HG02943 (cell line): Measurements from ENCODE around the gene ITPRIP.

Source experiments
- ATAC-seq: cut with Tn5 transposase; IDR thresholded peaks from one replicate; pipeline ENCODE4 v1.9.1; 2021; ENCODE audit warnings: mild to moderate bottlenecking, low read depth, moderate library complexity; ENCODE audit not compliant: unreplicated experiment

ITPRIP gene

DNA sequence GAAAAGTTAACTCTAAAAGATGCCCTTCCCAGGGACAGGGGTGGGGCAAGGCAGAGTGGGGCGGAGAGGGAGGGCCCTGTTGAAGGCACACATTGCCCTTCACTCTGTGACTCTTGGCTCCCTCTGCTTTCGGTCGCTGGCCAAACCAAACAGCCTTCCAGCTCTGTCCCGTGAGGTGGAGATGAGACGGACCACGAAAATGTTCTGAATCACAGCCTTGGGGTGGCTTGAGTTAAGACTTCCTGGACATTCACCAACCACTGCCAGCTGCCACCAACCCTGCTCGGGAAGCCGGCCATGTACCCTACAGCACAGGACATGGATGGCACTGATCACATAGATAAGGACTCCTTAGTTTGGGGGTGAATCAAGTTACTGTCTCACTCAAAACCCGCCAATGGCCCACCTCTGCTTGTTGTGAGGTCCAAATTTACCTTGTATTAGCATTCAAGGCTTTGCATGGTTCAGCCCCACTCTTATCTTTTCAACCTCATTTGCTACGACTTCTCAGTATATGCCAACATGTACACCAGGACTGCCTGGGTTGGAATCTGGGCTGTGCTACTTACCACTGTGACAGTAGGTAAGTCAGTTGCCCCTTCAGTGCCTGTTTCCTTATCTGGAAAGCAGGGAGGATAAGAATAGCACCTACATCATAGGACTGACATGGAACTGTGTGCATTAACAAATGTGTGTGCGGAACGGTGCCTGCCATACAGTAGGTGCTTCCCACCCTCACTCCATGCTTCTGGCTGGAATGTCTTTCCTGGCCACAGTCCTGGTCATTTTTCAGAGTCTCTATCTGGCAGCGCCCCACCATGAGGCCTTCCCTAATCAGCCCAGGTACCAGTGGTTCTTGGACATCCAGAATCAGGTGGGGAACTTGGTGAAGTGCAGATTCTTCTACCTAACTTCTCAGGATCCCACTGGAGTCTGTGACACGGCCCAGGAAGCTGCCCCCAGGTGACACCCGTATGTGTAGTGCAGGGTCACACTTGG lies 28.0 kb downstream of the ITPRIP start:
- ATAC-seq = no peak

DNA sequence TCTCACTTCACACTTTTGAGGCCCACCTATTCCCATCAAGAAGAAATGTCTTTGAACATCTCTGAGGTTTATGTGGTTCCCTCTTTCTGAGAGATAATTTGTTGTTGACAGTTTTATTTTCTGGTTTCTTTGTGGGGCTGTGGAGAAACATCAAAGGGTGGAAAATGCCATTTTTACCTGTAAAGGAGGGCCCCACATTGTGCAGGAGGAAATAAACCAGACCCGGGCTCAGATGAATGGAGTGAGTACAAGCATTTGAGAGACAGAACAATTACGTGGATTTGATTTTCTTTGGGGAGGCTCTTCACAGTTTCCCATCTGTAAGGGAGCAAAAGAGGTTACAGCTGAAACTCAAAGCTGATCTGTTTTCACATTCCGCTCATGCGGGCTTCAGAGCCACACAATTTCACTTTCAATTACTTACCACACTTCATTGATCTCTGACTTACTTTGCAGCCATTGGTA lies 29.8 kb downstream of the ITPRIP start:
- ATAC-seq = peak; percentile 76

DNA sequence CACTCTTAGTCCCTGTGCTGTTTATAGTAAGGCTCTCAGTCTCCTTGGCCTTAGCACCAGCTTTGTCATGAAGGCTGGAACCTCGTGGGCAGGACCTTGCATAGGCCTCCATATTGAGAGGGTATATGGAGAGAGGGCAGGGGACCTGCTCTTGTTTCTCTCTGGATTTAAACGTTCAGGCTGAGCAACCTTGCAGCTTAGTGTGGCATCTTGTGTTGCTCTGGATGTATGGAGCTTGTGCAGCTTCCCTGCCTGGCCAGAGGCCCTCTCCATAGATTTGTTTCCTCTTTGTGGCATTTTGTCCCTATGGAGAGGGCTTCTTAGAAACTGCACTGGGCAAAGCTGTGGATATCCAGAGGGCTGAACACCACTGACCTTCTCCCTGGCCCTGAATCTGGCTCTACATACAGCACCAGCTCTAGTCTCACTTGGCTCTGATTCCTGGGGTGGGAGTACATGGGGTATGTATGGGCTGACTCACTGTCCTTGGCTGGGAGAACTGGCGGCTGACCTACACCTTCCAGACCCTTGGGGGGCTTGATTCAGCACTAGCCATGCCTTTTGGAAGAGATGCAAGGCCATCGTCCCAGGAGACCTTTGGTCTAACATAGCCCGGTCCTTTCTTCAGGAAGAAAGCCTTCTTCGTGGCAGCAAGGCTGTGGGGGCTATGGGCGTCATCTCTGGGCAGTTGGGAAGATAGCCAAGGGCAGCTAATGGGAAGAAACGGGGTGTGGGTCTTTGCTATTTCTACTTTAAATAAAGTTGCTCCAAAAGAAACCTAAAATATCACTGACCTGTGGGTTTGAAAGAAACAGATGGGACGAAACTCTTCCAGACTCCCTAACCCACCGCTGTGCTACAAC lies 30.5 kb downstream of the ITPRIP start:
- ATAC-seq = no peak

DNA sequence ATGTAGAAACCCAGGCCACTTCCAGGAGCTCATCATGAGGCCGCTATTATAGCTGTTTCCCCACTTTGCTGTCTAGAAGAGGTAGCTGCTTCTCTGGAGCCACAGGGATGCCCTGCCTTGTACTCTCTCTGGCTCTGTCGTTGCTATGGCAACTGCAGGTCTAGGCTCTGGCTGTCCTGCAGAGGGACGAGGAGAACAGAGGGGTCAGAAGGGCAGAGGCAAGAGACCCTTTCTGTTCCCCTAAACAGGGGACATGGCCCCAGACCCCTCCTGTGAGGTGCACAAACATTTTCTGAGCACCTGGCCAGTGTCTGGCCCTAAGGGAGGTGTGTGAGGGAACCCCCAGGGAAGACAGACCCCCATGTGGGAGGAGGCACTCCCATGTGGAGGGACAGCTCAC lies 31.4 kb downstream of the ITPRIP start:
- ATAC-seq = no peak

DNA sequence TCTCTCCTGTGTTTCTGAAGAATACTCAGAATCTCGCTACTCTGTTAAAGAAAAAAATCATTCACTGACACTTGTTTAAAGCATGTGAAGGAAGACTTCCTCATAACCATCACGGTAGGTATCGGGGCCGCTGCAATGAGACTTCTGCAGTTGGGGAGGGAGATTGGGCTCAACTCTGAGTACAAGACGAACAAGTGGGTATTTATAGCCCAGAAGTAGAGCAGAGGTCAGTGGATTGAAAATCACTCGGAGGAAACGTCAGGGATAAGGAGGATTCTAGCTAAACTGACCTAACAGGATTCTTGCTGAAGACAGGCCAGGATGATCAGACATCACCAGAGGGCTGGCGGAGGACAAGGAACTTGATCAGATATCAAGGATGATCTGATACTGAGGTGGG lies 33.3 kb downstream of the ITPRIP start:
- ATAC-seq = no peak

DNA sequence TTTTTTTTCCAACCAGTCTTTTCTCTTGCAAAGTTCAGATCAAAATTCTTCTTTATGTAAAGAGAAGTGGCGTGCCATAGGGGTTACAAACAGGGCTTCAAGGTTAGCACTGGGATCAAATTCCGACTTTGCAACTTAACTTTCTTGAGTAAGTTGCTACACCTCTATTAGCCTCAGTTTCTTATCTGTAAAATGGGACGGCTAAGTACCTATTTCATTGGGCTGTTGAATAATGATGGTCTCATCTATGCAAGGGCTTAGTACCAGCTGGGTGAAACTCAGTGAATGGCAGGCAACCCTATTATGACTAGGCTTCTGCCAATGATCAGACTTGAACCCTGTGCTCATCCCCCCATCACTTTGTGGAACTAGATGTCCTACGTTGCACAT lies 33.9 kb downstream of the ITPRIP start:
- ATAC-seq = no peak

DNA sequence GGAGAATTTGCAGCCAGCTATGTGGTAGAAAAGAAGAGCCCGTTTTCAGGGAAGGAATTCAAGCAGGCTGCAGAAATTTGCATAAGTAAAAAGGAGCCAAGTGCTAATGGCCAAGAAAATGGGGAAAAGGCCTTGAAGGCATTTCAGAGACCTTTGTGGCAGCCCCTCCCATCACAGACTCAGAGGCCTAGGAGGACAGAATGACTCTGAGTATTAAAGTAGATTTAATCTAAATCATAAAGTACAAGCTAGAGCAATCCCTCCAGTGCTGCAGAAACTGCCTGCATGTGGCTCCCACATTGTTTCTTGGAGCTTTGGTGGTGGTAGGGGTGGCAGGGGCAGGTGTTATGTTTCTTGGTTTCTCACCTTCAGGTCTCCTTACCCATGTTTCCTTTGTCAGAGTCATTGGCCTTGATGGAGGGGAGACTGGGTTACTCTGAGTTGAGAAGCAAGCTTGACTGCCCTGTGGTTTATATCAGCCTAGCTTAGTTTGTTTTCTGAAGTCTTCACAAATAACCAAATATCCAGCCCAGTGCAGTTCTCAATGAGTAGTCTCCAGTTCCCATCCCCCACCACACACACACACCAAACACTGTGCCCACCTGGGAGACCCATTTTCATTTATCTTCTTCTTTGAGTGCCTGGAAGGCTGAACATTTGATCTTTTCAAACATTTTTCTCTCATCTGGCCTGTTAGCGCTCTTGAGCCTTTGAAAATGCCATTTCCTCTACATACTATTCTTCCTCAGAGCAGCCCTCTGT lies 34.5 kb downstream of the ITPRIP start:
- no peak for ATAC-seq

DNA sequence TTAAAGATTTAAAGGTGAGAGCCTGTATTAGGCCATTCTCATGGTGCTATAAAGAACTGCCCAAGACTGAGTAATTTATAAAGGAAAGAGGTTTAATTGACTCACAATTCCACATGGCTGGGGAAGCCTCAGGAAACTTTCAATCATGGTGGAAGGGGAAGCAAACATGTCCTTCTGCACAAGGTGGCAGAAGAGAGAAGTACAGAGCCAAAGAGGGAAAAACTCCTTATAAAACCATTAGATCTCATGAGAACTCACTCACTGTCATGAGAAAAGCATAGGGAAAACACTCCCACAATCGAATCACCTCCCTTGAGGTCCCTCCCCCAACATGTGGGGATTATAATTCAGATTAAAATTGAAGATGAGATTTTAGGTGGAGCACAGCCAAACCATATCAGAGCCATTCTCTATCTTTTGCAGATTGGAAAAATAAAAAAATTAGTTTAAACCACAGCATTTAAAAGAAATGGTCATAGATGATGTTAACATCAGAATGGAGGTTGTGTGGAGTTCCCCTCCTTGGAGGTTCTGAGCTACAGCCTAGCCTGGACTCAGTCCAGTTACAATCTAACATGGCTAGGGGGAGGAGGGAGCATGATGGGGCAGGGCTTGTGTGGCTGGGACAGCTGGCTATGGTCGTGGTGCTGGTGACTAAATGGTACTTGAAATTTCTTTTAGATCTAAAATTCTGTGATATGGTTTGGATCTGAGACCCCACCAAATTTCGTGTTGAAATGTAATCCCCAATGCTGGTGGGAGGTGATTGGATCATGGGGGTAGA lies 36.2 kb downstream of the ITPRIP start:
- no peak for ATAC-seq

DNA sequence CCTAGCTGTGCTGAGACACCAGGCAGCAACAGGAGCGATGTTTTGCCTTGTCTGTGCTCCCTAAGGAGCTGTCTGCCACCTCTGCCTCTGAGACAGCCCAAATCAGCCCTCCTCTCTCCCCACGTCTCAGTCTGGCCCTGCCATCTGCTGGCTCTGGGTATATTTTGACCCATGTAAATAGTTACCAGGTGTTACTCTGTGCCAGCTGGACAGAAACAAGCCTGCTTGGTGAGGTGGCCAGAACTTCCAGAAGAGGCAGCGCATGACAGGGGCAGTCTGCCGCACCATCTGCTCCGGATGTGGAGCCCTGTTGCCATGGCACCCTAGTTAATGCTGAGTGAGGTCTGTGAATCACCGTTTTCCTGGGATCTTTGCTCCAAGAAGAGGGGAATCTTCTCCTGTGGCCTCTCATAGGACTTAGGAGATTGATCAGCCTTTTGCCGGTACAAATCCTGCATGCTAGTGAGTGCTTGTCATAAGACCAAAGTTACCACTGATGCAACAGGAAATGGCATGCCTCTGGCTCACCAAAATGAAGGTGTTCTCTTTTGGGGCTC lies 37.5 kb downstream of the ITPRIP start:
- no peak for ATAC-seq

DNA sequence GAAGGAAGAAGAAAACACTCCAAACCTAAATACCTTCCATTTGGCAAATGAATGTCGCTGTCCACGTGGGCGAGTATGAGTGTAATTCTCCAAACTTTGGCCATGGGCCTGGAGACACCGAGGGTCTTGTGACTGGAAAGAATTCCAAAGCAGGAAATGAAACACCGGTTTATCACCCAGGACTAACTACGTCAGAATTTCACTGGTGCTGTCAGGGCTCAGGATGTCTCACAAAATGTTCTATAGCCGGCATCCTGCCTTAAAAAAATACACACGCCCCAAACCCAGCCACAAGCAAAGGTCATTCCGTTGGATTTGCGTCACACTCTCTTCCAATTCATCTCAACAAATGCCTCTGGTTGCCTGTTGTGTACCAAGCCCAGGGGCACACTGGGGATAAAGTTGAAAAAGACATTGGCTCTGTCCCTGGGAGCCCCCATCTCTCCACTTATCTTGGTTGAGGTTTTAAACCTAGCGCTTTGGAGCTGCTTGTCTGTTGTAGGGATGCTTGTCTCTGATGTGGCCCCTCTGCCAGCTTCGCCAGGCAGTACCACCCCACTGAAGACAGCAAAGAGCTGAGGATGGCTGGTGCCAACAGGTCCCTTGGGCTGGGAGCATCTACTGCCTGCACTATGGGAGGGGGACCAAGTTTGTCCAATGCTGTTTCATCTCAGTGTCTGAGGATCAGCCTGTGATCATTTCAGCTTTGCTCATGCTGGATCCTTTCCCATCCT lies 38.1 kb downstream of the ITPRIP start:
- ATAC-seq = no peak

DNA sequence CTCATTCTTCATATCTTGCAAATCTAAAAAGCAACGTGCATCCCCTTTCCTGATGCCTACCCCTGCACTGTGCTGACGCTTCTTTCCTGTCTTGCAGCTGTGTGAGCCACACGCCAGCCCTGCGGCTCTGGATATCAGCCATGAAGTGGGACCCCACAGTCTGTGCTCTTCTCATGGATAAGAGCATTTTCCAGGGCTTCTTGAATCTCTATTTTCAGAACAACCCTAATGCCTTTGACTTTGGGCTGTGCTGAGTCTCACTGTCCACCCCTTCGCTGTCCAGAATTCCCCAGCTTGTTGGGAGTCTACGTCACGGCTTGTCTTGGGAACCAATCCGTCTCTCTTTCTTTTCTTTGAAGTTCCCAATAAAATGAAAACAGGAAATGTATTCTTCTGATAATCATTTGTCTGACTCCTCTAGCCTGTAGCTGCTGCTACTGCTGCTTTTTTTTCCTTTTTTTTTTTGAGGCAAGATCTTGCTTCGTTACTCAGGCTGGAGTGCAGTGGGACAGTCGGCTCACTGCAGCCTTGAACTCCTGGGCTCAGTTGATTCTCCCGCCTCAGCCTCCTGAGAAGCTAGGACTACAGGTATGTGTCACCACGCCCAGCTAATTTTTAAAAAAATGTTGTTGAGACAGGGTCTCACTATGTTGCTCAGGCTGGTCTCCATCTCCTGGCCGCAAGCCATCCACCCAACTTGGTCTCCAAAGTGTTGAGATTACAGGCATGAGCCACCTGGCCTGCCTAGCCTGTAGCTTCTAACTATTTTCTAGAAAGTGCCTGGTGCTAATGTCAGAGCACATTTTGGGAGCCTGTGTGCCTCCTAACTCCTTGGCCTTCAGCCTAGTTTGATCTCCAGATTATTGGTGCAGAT lies 39.0 kb downstream of the ITPRIP start:
- no peak for ATAC-seq

DNA sequence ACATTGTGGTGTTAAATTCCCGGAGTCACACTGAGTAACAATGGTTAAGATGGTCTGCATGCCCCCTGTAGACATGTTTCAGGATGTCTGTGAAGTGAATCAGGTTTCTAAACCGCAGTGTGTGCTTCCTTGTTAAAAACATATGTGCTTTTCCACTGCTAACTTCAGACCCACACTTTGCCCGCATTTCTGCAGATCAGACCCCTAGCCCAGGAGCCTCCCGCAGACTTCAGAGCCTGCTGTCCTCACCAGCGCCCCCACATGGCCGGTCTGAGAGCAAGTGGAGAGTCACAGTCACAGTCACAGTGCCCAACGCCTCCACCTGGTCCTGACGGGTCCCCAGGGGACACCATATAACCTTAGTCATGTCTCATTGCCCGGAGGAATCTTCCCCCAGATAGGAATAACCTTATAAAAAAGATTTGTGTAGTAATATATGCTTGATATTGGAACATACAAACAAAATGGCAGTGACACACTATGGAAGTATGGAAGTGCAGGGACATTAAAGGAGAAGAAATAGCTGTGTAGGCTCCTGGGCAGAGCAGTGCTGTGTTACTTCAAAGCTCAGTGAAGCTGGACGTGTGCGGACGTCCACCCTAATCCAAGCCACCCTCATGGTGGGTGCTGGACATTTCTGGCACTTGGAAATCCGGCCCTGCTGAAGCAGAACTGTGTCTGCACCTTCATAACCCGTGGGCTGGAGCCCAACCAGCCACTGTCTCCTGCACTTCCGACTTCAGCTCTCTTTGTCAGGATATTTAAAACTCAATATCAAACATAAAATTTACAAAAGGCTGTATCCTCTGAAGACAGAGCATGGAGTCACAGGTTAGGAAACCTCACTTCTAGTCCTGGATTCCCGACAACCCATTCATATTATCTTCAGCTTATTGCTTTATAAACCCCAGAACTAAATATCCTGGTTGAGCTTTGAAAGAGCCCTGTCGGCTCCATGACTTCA lies 40.3 kb downstream of the ITPRIP start:
- no peak for ATAC-seq

DNA sequence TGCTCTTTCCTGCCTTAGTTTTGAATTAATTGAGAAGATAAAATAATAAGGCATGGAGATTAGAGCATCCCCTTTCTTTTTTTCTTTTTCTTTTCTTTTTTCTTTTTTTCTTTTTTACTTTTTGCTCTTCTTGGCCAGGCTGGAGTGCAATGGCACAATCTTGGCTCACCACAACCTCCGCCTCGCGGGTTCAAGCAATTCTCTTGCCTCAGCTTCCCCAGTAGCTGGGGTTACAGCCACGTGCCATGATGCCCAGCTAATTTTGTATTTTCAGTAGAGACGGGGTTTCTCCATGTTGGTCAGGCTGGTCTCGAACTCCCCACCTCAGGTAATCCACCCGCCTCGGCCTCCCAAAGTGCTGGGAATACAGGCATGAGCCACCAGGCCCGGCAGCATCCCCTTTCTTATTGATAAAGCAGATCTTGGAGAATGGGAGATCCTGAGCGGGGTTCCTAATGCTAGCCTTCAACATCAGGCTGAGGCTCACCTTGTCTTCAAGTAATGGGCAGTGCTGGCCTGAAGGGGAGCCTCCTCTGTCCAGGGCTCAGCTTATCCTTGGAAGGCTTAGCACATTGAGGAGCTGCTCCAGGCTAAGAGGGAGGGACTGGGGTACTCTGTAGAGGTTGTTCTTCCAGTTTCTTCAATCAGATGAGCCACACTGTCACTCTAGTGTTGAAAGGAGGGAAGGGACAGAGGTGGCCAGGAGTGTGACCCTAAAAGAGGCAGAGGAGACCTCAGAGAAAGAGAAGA lies 41.4 kb downstream of the ITPRIP start:
- ATAC-seq = no peak

DNA sequence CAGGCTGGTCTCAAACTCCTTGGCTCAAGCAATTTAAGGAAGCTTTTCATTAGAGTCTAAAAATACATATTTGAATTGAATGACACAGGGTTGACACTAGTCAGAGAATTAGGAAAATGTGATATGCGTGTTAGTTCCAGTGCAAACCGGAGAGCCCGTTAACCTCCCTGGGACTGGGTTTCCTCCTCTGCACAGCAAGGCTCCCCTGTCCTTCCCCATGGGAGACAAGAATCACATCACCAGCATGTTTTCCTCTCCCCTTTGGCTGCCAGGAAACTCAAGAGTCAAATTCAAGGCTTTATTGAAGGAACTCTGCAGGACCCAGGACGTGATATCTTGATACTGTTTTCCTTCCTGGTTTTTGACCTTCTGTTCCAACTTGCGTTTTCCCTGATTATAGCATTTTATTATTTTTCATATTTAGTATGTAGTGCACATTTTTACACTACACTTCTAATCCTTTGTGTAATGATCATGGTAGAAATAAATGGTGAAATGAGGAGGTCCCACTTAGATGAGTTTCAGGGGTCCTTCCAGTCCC lies 44.4 kb downstream of the ITPRIP start:
- ATAC-seq = no peak

DNA sequence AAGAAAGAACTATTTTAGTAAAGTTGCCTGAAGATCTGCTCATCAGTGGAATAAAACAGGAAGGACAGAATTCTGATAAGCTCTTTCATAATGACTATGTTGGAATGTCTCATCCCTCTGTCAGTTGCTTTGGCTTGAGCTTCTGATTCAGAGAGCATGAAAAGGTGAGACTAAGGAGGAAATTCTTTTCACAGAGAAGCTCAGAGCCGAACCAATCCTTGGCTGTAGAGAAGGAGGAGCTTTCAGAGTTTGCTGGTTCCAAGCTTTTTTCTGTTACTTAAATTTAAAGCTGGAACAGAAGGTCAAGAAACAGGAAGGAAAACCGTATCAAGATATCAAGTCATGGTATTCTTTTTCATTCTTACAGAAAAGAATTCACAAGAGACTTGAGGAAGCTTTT lies 45.3 kb downstream of the ITPRIP start:
- no peak for ATAC-seq

DNA sequence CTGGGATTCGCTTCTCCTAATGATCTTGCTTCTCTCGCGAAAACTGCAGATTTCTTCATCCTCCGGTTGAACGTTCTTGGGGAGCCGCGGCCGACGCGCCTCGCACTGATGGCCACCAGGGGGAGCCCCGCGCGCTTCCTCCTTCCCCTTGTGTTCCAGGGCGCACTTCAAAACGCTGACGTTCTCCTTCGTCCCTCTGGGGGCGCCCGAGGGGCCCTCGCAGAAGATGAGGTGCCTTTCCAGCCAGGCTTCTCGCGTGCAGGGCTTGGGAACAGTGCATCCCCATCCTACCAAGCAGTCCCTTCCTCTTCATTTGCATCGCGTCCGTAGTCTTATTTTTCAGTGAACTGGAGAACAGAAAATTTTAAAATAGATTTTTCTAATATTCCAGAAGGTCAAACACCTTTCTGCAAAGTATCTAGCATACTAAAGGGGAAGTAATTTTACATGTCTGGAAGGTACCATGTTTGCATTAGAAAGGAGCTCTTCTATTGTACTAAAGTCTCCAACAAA lies 46.8 kb downstream of the ITPRIP start:
- peak; percentile 91 for ATAC-seq
